NCI-H345 (cell line): ENCODE results near the gene BAIAP2L2.
"Not testable (repeated sequence)": the region's sequence is repeated elsewhere in the genome, so short reads cannot be mapped to it uniquely, and the experiment has no call there.

ENCODE experiments used
- DNase-seq: peaks from one replicate; lab custom pipeline; 2025; lab: John Stamatoyannopoulos, UW

BAIAP2L2 gene

DNA sequence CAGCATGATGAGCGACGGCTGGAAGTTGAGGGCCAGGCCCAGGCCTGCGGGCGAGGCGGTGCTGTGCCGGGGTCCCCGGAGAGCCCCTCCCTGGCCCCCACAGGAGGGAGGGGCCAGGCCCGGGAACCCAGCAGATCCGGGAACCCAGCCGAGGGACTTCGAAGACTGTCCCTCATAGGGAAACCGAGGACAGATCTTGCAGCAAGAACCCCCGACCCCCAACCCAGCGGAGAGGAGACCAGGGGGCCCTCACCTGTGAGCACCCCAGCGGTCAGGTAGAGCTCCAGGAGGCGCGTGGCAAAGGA lies 28.9 kb downstream of the BAIAP2L2 start:
- DNase-seq = no peak

DNA sequence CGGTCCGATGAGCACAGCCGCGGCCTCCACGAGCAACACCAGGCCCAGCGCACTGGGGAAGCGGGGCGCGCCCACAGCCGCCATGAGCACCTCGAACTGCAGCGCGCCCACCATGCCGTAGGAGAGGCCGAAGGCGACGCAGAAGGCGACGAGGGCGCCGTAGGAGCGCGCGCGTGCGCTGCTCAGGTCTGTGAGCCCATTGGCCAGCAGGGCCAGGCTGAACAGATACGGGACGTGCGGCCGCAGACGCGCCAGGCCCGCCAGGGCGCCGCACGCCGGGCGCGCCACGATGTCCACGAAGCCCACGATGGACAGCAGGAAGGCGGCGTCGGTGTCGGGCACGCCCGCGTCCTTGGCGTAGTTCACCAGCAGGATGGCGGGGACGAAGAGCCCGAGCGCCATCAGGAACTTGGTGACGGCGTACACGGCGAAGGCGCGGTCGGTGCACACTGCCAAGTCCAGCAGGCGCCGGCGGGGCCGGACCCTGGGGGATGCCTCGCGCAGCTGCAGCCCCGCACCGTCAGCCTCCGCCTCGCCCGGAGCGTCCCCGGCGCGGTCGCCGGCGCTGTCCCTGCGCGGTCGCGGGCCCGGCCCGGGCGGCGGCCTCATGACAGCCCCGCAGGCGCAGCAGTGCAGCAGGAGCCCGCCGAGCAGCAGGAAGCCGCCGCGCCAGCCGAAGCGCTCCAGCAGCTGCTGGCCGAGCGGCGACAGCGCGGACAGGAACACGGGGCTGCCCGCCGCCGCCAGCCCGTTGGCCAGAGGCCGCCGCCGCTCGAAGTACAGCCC lies 29.4 kb downstream of the BAIAP2L2 start:
- no peak for DNase-seq

DNA sequence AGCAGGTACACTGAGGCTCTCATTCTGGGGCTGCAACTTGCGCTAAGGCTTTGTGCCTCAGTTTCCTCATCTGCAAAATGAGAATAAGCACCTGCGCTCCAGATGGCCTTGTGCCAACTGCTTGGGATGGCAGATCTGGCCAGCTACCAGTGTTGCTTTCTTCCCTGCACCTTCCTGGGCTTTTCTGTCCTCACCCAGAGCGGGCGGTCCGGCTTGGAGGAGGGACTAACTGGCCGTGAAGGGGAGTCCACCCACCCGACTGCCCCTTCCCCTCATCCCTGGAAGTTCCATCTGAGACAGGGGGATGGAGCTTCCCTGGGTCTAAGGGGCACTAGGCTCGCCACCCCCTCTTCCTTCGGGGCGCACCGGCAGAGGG lies 30.0 kb downstream of the BAIAP2L2 start:
- no peak for DNase-seq

DNA sequence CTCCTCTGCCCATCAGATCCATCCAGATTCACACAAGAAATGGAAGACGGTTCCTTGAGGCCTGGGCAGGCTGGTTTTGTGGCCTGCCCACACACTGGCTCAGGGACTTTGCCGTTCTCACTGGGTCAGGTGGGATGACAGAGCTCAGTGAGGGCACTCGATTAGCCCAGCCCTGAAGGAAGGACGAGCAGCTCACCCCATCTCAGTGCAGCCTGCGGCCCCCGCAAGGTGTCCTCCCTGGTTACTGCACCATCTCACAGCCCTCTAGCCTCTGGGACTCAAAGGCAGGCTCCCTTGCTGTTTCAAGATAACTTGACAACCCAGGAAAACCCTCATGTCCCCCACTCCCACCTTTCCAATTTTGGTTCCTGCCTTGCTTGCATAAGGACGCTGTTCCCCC lies 30.7 kb downstream of the BAIAP2L2 start:
- DNase-seq = no peak

DNA sequence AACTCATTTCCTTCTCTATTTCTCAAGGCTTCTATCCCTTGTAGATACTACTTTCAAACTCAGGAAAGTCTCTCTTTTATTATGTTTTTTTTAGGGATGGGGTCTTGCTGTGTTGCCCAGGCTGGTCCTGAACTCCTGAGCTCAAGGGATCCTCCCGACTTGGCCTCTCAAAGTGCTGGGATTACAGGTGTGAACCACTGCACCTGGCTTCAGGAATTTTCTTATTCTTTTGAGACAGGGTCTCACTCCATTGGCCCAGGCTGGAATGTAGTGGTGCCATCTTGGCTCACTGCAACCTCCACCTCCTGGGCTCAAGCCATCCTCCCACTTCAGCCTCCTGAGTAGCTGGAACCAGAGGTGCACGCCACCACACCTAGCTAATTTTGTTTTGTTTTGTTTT lies 31.3 kb downstream of the BAIAP2L2 start:
- not testable (repeated sequence) for DNase-seq

DNA sequence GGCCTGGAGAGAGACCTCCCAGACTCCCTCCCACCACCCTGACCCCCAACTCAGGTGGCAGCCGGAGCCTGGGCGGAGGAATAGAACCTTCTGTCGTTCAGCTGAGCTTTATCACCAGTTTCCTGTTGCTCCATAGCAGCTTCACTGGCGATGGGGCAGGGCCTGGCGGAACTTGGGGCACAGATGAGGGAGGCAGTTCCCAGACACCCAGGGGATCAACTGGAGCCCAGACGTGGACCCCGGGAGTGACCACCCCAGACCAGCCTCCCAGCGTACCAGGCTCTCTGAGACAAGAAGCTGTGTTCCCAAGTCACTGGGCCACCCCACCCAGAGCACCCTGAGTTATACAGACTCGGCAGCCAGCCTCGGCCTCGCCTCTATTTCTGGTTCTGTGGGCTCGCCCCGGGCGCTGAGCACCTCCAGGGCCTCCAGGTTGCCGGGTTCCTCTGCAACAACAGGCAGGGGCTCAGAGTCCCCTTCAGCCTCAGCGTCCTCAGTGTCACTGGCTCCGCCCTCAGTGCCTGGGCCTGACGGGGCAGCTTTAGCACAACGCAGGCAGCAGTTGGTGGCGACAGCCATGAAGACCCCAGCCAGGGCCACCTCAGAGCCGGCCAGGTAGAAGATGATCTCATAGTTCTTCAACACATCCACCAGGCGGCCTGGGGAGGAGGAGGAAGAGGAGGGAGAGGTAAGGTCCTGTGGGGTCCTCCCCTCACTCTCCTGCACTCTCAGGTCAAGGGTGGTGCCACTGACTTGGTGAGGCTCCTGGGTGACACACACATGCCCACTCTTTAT lies 32.2 kb downstream of the BAIAP2L2 start:
- no peak for DNase-seq

DNA sequence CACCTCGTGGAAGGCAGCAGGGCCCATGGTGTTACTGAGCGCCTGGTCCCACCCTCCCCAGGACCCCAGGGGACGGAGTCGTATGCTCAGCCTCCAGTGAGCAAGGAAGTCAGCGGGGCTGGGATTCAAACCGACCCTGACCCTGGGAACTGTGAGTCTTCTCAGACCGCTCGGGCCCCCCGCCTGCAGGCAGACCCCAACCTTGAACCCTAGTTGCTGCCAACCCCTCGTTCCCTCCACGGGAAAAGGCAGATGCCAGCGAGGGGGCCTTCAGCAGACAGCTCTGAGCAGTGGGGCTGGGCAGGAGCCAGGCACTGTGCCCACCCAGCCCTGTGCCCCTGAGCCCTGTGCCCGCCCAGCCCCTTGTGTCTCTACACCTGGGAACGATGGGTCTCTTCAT lies 32.9 kb downstream of the BAIAP2L2 start:
- DNase-seq = no peak

DNA sequence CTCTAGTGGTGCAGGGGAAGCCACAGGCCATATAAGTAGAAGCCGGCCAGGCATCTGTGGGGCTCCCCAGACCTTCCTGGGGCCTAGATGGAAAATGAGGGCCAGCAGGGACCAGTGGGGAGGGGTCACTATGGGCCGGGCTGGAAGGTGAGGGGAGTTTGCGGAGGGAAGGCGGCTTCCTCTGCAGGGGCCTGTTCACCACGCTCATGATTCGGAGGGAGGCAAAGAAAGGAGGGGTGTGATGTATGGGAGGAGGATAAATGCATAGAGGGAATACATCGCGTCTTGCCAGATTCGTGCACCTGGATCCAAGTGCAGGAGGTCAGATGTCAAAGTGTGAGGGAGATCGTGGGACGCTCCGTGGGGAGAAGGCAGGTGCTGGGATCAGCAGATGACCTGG lies 33.4 kb downstream of the BAIAP2L2 start:
- no peak for DNase-seq

DNA sequence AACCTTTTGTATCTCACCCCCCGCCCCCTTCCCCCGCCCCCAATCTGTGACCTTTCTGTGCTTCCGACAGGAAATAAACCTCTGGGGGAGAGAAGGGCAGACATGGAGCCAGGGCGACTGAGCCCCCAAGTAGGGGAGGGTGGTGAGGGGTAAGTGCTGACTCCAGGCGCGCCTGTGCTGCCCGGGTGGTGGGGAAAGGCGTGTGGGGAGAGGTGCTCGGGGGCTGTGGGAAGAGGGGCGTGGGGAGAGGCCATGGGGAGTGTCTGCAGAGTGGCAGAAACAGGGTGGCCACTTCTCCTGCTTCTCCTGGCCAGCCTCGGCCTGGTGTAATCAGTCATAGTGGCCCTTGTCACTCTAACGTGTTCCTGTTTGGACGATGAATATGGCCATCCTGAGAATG lies 34.5 kb downstream of the BAIAP2L2 start:
- DNase-seq = no peak

DNA sequence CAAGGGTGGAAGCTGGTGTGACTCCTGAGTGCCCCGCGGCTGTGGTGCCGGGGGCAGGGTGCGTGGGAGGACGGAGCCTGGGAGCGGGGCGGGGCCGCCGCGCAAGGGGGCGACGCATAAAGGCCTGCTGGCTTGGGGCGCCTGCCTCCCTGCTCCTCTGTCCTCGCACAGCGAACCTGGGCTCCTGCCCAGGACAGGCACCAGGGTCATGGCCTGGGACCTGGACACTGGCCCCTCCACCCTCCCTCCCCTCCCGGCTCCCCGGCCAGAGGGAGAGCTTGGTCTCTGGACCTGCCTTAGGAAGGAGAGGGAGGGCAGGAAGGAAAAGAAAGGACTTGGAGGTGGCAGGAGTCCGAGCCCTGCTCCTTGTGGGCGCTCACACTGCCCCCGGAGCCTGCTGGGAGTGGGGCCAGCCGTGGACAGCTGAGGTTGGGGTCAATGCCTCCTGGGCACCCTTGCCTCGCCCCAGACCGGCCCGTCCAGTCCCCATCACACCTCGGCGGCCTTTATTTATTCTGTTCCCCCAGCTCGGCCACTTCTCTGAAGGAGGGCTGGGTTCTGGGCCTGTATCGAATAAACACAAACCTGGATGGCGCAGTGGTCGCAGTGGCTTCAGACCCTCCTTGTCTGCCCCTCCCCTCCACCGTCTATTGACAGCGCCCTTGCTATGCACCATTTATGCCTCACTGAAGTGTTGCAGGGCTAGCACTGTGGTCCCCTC lies 35.2 kb downstream of the BAIAP2L2 start:
- no peak for DNase-seq

DNA sequence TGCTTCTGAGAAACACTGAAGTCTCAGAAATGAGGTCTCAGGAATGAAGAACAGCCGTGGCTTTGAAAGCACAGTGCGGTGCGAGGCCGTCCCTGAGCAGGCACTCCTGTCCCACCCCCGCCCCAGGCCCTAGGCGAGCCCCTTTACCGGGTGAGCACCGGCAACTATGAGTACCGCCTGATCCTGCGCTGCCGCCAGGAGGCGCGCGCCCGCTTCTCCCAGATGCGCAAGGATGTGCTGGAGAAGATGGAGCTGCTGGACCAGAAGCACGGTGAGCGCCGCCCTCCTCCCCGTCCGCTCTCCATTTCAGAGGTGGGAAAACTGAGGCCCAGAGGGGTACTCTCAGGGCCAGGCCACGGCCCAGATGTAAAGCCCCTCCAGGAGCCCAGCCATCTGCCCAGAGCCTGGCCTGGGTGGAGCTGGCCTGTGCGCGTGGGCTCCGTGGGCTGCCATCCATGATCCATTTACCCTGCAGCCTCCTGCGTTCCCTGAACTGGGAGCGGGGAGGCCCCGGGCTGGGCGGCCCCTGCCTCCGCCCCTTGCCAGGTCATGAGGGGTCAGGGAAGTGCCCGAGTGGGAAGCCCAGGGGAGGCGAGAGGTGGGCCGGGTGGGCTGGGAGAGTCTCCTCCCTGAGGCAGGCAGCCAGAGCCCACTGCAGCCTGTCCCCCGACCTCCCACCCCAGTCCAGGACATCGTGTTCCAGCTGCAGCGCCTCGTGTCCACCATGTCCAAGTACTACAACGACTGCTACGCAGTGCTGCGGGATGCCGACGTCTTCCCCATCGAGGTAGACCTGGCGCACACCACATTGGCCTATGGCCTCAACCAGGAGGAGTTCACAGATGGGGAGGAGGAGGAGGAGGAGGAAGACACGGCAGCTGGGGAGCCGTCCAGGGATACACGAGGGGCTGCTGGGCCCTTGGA lies 36.0 kb downstream of the BAIAP2L2 start:
- DNase-seq = no peak

DNA sequence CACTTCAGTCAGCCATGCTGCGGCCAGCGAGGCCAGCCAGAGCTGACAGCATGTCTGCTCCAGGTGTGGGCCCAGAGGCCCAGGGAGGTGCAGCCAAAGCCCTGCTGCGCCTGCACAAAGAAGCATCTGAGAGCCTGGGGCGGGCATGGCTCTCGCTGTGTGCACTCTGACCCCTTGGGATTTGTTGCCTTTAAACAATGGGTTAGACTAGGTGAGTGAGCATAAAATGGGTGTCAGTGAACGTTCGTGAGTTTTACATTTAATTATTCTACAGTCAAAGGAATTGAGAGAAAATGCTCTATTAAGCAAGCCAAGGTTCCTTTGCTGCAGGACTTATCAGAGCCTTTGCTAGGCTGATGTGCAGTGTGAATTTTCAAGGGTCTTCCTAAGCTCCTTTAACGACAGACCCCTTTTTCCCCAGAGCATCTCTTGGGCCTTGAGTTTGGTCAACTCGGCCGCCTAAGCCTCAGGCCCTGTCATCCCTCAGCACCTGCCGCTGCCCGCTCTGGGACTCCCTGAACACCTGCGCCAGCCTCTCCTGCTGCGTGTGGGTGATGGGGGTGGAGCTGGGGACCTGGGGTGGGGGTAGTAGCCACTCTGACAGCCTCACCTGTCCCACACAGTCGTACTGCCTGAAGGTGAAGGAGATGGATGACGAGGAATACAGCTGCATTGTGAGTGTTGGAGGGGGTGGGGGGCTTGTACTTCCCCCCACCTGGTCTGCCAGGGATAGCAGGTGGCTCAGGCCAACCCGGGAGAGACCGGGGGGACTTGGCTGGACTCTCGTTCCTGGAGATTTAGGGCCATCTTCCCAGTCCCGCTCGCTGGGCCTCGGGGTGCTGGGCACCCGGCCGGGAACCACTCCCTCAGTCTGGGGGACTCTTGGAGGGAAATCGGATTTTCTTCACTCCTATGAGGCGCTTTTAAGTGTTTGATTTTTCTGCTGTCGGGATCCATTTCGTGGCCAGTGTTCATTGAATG lies 37.0 kb downstream of the BAIAP2L2 start:
- DNase-seq = no peak

DNA sequence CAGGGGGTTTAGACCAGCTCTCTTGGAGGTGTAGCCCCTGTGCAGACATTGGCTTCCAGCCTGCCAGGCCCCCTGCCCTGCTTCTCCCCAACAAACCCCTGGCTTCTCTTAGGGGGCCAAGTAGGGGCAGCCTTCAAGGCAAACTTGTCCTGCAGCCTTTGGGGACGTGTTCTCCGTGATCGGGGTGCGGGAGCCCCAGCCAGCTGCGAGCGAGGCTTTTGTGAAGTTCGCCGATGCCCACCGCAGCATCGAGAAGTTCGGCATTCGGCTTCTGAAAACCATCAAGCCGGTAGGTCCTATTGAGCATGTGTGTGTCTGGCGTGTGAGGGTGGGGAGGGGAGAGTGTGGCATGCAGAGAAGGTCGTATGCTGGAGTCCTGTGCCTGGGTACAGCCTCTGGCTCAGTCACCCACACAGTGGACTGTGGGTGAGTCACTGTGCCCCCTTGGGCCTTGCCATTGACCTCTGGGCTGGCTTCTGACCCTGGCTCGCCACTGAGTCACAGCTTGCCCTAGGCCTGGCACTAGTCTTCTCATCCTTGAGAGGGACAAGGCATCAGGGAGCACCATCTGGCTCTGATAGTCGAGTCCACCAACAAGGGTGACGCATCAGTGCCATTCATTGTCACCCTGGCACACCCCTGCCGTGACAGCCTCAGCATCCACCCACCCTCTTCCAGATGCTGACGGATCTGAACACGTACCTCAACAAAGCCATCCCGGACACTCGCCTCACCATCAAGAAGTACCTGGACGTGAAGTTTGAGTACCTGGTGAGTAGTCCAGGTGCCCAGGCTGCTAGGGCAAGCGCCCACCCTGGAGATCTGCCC lies 37.9 kb downstream of the BAIAP2L2 start:
- DNase-seq = no peak

DNA sequence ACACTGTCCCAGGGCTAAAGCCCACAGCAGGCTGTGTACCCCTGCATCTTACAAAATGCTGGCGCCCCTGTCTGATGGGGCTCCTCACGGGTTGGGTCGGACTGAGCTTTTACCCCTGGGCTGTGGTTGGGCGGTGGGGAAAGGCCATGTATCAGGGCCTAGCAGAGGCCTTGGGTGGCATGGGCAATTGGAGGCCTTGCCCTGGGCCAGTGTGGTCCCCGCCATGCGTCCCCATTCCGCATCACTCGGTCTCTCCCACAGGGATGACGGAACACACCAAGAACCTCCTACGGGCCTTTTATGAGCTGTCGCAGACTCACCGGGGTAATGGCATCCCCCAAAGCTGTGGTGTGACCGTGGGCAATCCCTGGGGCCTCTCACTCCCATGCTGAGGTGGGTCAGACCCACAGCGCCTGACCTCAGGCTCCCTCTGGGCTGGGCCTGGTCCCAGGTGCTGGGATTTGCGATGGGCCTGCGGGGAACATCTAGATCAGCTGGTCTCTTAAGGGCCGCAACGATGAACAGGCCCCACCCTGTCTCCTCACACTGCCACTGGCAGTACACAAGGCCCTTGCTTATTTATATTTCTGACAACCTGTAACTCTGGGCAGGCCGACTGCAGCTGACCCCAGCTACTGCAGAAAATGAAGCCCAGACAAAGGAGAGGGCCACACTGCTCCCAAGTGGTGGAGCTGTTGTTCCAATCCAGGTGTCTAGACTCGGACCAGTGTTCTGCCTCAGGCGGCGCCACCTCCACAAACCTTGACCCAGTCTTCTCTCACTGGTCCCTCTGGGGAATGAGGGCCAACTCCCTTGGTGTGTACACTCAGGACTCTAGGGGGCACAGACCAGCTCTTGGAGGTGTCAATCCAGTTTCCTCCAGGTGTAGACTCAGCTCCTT lies 38.8 kb downstream of the BAIAP2L2 start:
- no peak for DNase-seq

DNA sequence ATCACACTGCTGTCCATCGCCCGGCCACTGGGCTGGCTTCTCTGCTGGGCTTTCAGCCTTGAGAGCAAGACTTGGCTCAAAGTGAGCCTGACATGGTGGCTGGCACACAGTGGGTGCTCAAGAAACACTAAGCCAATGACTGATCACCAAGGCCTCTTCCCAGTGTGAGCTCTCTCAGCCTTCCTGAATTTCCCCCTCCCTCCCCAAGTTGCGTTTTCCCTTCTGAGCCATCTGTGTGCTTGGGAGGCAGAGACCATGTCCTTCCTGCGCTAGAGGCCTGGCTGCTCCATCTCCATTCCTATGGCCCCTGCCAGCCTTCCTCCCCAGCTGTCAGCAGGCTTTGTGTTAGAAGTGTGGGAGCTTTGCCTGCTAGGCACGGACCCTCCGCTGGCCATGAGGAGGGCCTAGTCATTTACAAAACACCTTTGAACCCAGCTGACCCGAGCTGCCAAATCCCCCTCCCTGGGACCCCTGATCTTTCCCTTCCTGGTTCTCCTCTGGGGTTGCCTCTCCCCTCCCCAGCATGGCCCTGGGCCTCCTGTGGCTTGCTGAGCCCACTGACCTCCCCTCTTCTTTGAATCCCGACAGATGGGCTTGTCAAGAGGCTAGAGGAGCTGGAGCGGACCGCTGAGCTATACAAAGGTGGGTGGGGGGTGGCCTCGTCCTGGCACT lies 40.1 kb downstream of the BAIAP2L2 start:
- DNase-seq = no peak

DNA sequence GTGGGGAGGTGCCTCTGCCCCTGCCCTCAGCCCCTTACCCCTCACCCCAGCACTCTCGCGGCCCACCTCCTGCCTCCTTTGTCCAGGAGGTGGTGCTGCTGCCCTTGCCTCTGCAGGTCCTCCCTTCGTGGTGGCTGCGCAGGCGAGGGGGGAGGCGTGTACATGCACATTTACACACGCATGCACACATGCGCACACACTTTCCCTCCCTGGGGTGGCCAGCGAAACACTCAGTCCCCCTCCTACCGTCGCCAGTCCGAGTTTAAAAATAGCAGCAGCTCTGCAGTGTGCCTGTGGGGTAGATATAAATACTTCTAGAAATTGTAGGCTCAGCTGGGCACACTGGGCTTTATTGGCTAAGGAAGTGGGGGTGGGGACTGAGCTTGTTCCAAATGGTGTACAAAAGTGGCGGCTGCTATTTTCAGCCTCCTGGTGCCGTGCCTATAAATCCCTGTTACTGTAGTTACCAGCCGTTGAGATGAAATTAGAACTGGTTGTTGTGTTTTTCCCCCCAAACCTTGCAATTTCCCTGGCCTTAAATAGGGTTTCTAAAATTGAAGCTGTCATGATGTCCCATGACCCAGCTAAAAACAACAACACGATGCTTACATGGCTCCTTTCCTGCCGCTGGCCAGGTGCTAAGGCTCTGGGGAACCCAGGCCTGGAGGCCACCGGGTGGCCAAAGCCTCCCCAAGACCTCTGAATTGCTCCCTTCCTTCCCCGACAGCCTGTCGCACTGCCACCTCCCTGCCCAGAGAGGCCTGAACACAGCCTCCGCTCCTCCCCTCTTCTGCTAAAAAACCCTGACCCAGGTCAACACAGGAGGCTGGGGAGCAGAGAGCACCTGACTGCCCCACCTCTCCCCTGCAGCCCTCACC lies 40.9 kb downstream of the BAIAP2L2 start:
- no peak for DNase-seq
